Tibial artery (tissue), 4 donors: Measurements from ENCODE around the gene BTN3A1.
A peak's percentile ranks its signal among the peaks of the same experiment; 100 is the strongest.
"Not testable (repeated sequence)": the region's sequence is repeated elsewhere in the genome, so short reads cannot be mapped to it uniquely, and the experiment has no call there.

Experiments used
- DNase-seq, 2 donors: peaks; one replicate each; pipeline ENCODE4 v3.0.0-alpha.2; 2019
- H3K27ac ChIP-seq, 2 donors: fragments of 200-600 bp; sonication (generic) in 1 of 2; 1 replicate in 1 of 2; 2 replicates in 1 of 2; pipeline ENCODE4 v1.5.1; 2018 to 2019; ENCODE audit warnings: mild to moderate bottlenecking in 1 of 2
- H3K27me3 ChIP-seq, 2 donors: fragments of 200-600 bp; sonication (generic) in 1 of 2; one replicate each; pipeline versions ENCODE4 v1.5.1 to v1.6.0; 2016 to 2019
- H3K36me3 ChIP-seq, 3 donors: fragments of 200-600 bp; sonication (generic) in 2 of 3; one replicate each; pipeline ENCODE4 v1.5.1; 2016 to 2019; ENCODE audit warnings: mild to moderate bottlenecking in 2 of 3
- H3K4me1 ChIP-seq, 4 donors: fragments of 200-600 bp; sonication (generic) in 2 of 4; 1 replicate in 3 of 4; 2 replicates in 1 of 4; pipeline ENCODE4 v1.5.1; 2016 to 2019
- H3K4me3 ChIP-seq, 2 donors: fragments of 200-600 bp; sonication (generic) in 1 of 2; 1 replicate in 1 of 2; 2 replicates in 1 of 2; pipeline ENCODE4 v1.5.1; 2018 to 2019; ENCODE audit warnings: mild to moderate bottlenecking in 2 of 2
- H3K9me3 ChIP-seq, 3 donors: fragments of 200-600 bp; sonication (generic) in 1 of 3; one replicate each; pipeline ENCODE4 v1.5.1; 2016 to 2019
- CTCF ChIP-seq, 2 experiments: fragments of 200-600 bp in 1 of 2; fragments of 450-650 bp in 1 of 2; IDR thresholded peaks; one replicate each; pipeline ENCODE4 v1.5.1; 2017 to 2019; ENCODE audit warnings: antibody characterized with exemption in 2 of 2, mild to moderate bottlenecking in 1 of 2, moderate library complexity in 1 of 2
- intact Hi-C: fragments of 100-400 bp; cut with DNase I; formaldehyde crosslinking; loops from one replicate; pipeline ENCODE4 v1.15.0; 2023; ENCODE audit warnings: low total_unique reads

Gene BTN3A1

GRCh38 chr6:26454631-26455030, 52.6 kb downstream of the BTN3A1 start:
- no peak for TF ChIP-seq CTCF (IDR thresholded peaks at IDR 0.05)
- H3K27ac ChIP-seq: no peak overlapping the region
- intact Hi-C loops: no loop called here
- DNase-seq: no peak
- H3K9me3 ChIP-seq: no peaks in the 10 kb centered on the region
- peaks cover 0 to 21% (median 13%) of the 10 kb centered on the region in 4 donors for H3K4me1 ChIP-seq
- H3K27me3 ChIP-seq: no peaks in the 10 kb centered on the region
- H3K36me3 ChIP-seq: peaks cover 0 to 19% (median 3%) of the 10 kb centered on the region in 3 donors
- H3K4me3 ChIP-seq: no peak overlapping the region

GRCh38 chr6:26455357-26455970, 53.4 kb downstream of the BTN3A1 start:
- Histone ChIP-seq H3K9me3 (no peaks in the 10 kb centered on the region), H3K4me3 (no peak overlapping the region), H3K36me3 (peaks cover 8 to 19% (median 9%) of the 10 kb centered on the region in 3 donors), H3K4me1 (peaks cover 0 to 29% (median 21%) of the 10 kb centered on the region in 4 donors), H3K27ac (no peak overlapping the region), H3K27me3 (no peaks in the 10 kb centered on the region)
- TF ChIP-seq CTCF (IDR thresholded peaks at IDR 0.05): no peak
- no peak for DNase-seq
- intact Hi-C loops: no loop called here

- TF ChIP-seq CTCF (IDR thresholded peaks at IDR 0.05): no peak
- DNase-seq: peak in 1 of 2 donors; percentile 70
- H3K4me1 ChIP-seq: peaks cover 0 to 46% (median 39%) of the 10 kb centered on the region in 4 donors
- H3K27ac ChIP-seq: peak overlapping the region; percentile 98 to 99
- peak overlapping the region; percentile 90 to 98 for H3K4me3 ChIP-seq
- peaks cover 13 to 15% (median 14%) of the 10 kb centered on the region in 3 donors for H3K36me3 ChIP-seq
- no peaks in the 10 kb centered on the region for H3K9me3 ChIP-seq
- H3K27me3 ChIP-seq: no peaks in the 10 kb centered on the region
- intact Hi-C loops: no loop called here
Observed at GRCh38 chr6:26457264-26457805, 55.3 kb downstream of the BTN3A1 start.

GRCh38 chr6:26457806-26458688, 56.0 kb downstream of the BTN3A1 start, which contains the start of gene BTN2A1:
TSS of gene BTN2A1 (plus strand) at chr6:26457955. CDS start at chr6:26458637, 682 bp downstream.
- Histone ChIP-seq H3K9me3 (no peaks in the 10 kb centered on the region), H3K27me3 (no peaks in the 10 kb centered on the region), H3K36me3 (peaks cover 19 to 21% (median 20%) of the 10 kb centered on the region in 3 donors), H3K27ac (peak within 1 kb of the TSS; percentile 98 to 99), H3K4me1 (peaks cover 0 to 50% (median 45%) of the 10 kb centered on the region in 4 donors), H3K4me3 (peak within 1 kb of the TSS; percentile 90 to 98)
- TF ChIP-seq CTCF (IDR thresholded peaks at IDR 0.05): no peak
- peak; percentile 87 to 89 for DNase-seq
- intact Hi-C loops: no loop called here

- Histone ChIP-seq H3K4me1 (peaks cover 0 to 50% (median 46%) of the 10 kb centered on the region in 4 donors), H3K27ac (peak overlapping the region in 1 of 2 donors; percentile 17), H3K27me3 (no peaks in the 10 kb centered on the region), H3K36me3 (peaks cover 30 to 33% (median 32%) of the 10 kb centered on the region in 3 donors), H3K9me3 (no peaks in the 10 kb centered on the region), H3K4me3 (peak overlapping the region; percentile 90 to 98)
- TF ChIP-seq CTCF (IDR thresholded peaks at IDR 0.05): no peak
- intact Hi-C loops: no loop called here
- DNase-seq: no peak
Observed at GRCh38 chr6:26459023-26459810, 57.1 kb downstream of the BTN3A1 start.

- intact Hi-C loops, H3K27me3 ChIP-seq, DNase-seq, H3K9me3 ChIP-seq, H3K27ac ChIP-seq: not testable (repeated sequence)
- Histone ChIP-seq H3K36me3 (peaks cover 52 to 54% (median 53%) of the 10 kb centered on the region in 3 donors), H3K4me3 (peak overlapping the region in 1 of 2 donors; percentile 90), H3K4me1 (peaks cover 0 to 50% (median 46%) of the 10 kb centered on the region in 4 donors)
Observed at GRCh38 chr6:26461353-26461752, 59.3 kb downstream of the BTN3A1 start.
